Measurements from ENCODE around the gene CSF1. TPM values are rescaled to one million over a fixed set of nuclear protein-coding genes. Genes with fewer than 3 reads are reported as not detected.
"Not testable (repeated sequence)": the region's sequence is repeated elsewhere in the genome, so short reads cannot be mapped to it uniquely, and the experiment has no call there.

CSF1 gene
- total and polyA plus RNA-seq, 5 donors, result 13.5 to 22.6 (median 16.6) TPM

DNA sequence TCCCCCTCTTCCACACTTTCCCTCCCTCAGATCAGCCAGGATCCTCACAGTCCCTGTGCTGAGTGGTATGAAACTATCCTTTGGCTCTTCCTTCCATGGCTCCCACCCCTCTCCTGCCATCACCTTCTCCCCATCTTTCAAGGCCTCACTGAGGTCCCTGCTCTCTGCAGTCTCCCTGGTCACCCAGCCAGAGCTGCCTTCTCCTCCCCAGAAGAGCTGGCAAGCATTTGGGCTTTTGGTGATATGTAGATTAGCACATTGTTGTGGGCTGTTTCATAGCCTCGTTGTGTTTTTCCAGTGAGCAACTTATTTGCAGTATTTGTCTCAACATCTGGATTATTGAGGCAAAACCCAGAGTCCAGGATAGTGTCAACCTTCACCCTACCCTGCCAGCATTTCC lies 2.2 kb downstream of the CSF1 start:
- DNase-seq, result peak in 1 of 3 donors; percentile 63
- H3K27me3 ChIP-seq (ENCODE audit: control insufficient read depth, insufficient read depth), result no peaks in the 10 kb centered on the region
- peak in 1 of 2 donors; percentile 31 for ATAC-seq
- no peaks in the 10 kb centered on the region for H3K9me3 ChIP-seq (ENCODE audit: control insufficient read depth, low read length)
- intact Hi-C loops (cut with DNase I), result loop anchor here in 3 of 4 donors (5.0 kb wide), 3 partner anchors 64 to 121 kb away; partner anchors contain the start of gene AHCYL1 (in 1 of the 3)
- 13% methylated on average over 1 of the region's 1 CpG for WGBS
- peaks cover 26% of the 10 kb centered on the region for H3K4me1 ChIP-seq (ENCODE audit: control insufficient read depth, insufficient read depth, low read length)
- H3K4me3 ChIP-seq (ENCODE audit: low read length), result peak overlapping the region; percentile 86
- H3K27ac ChIP-seq (ENCODE audit: low read length), result peak overlapping the region; percentile 56

DNA sequence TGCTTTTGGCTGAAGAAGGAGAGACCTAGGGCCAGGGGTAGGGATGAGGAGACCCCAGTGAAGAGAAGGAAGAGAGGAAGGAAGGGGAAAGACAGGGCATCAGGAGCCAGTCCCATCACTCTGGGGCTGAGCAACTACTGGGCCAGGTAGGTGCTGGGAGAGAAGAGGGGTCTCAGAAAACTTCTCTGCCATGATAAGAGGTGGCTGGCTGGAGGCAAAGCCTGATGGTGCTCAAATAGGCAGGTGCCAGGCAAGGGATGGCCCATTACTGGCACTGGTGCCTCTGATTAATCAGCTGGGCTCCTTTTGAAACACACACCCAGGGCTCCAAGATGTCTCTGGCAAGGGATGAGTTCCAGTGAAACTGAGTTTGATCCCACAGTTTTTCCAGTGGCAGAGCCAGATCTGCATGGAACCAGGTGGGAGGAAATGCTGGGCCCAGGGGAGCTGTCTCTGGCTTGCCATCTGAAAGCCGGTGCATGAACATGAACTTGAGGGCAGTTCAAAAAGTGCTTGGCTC lies 2.8 kb downstream of the CSF1 start:
- peak overlapping the region; percentile 56 for H3K27ac ChIP-seq (ENCODE audit: low read length)
- H3K9me3 ChIP-seq (ENCODE audit: control insufficient read depth, low read length), result no peaks in the 10 kb centered on the region
- H3K4me1 ChIP-seq (ENCODE audit: control insufficient read depth, insufficient read depth, low read length), result peaks cover 28% of the 10 kb centered on the region
- ATAC-seq (no peak), DNase-seq (no peak)
- 50% methylated on average over 1 of the region's 1 CpG for WGBS
- intact Hi-C loops (cut with DNase I), result loop anchor here in 3 of 4 donors (5.0 kb wide), 3 partner anchors 64 to 121 kb away; partner anchors contain the start of gene AHCYL1 (in 1 of the 3)
- H3K4me3 ChIP-seq (ENCODE audit: low read length), result peak overlapping the region; percentile 86
- H3K27me3 ChIP-seq (ENCODE audit: control insufficient read depth, insufficient read depth), result no peaks in the 10 kb centered on the region

DNA sequence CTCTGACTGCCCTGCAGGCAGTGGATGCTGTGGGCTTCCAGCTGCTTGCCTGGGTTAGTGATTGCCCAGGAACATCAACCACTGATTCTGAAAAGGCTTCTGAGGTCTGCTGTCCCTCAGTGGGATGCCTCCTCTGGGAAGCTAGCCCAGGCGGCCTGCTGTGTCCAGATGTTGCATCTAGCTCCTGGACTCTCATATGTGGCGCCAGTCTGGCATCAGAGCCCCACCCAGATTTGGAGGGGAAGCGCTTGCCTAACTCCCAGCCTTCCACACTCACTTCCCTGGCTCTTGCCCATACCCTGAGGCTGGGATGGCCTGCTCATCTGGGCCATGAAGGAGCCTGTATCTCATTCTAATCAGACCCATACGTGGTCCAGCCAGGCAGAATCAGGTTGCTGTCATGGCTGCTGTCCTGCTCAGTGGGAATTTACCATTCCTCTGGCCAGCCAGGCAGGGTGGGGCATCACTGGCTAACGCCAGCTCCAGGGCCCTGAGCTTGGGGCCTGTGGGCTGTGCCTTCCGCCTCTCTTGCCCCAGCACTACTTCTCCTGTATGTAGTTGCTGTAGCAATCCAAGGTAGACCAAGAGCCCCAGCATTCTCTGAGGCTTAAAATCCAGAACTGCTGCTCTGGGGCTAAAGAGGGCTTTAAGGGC lies 4.1 kb downstream of the CSF1 start:
- DNase-seq, result peak; percentile 69 to 80 (median 75)
- H3K9me3 ChIP-seq (ENCODE audit: control insufficient read depth, low read length), result no peaks in the 10 kb centered on the region
- peak overlapping the region; percentile 1 for H3K27ac ChIP-seq (ENCODE audit: low read length)
- peak in 1 of 2 donors; percentile 10 for ATAC-seq
- no peaks in the 10 kb centered on the region for H3K27me3 ChIP-seq (ENCODE audit: control insufficient read depth, insufficient read depth)
- H3K4me3 ChIP-seq (ENCODE audit: low read length), result no peak overlapping the region
- WGBS, result 72% methylated on average over 6 of the region's 6 CpGs
- H3K4me1 ChIP-seq (ENCODE audit: control insufficient read depth, insufficient read depth, low read length), result peaks cover 26% of the 10 kb centered on the region
- intact Hi-C loops (cut with DNase I), result loop anchor here in 3 of 4 donors (5.0 kb wide), 3 partner anchors 63 to 122 kb away; partner anchors contain the start of gene AHCYL1 (in 1 of the 3)

DNA sequence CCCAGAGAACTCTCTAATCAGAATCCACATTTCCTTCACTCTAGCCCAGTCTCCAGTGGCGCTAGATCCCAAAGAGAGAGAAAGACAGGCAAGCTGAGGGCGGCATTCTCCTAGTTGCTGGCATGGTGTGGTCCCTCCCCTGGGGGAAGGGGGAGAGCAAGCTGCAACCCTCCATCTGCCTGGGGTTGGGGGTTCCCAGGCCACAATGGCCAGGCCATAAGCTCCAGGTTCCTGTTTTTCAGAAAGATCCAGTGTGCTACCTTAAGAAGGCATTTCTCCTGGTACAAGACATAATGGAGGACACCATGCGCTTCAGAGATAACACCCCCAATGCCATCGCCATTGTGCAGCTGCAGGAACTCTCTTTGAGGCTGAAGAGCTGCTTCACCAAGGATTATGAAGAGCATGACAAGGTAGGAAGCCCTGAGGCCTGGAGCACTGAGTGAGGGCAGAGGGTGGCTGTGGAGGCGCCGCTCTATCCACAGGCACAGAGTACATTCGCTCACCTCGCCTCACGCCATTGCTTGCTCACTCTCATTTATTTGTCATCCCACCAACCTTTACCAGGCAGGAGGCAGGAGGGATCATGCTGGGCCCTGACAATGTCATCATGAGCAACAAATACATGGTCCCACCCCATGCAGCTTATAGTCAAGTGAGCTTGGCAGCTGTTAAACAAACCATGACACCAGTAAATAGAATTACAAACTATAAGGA lies 6.6 kb downstream of the CSF1 start:
- intact Hi-C loops (cut with DNase I), result no loop called here

DNA sequence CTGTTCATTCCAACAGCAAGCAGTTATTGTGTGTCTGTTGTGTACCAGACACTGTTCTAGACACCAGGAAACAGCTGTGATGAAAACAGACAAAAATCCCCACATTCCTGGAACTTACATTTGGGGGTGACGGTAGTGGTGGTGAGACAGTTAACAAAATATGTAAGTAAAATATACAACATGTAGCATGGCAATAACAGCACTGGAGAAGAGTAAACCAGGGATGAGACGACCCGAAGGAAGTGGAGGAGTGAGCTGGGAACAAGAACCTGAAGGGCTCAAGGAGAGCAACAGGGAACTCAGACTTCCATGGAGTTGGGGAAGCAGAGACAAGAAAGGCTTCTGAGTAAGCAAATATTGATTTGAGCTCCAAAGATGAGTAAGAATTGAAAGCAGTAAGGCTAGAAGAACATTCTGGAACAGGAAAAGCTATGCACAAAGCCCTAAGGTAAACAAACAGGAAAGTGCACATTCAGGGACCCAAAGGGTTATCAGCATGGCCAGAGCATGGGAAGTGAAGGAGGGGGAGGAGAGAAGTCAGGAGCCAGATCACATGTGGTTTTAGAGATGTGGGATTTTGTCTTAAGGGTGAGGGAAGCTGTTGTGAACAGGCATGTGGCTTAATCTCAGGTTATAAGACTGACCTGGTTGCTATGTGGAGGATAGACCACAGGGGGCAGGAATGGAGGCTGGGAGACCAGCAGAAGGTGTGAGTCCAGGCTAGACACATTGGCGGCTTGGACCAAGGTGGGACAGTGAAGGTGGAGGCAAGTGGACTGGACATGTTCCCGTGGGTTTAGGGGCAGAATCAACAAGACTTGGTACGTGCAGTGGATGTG lies 7.3 kb downstream of the CSF1 start:
- ATAC-seq (no peak), DNase-seq (peak in 1 of 3 donors; percentile 0)
- peaks cover 14% of the 10 kb centered on the region for H3K4me1 ChIP-seq (ENCODE audit: control insufficient read depth, insufficient read depth, low read length)
- no peak overlapping the region for H3K4me3 ChIP-seq (ENCODE audit: low read length)
- no peaks in the 10 kb centered on the region for H3K27me3 ChIP-seq (ENCODE audit: control insufficient read depth, insufficient read depth)
- 75% methylated on average over 6 of the region's 6 CpGs for WGBS
- intact Hi-C loops (cut with DNase I), result no loop called here
- no peaks in the 10 kb centered on the region for H3K9me3 ChIP-seq (ENCODE audit: control insufficient read depth, low read length)
- H3K27ac ChIP-seq (ENCODE audit: low read length), result no peak overlapping the region

More for the DNA sequence above, 6.6 kb downstream of the CSF1 start:
- Histone ChIP-seq H3K27ac (ENCODE audit: low read length) (no peak overlapping the region), H3K4me1 (ENCODE audit: control insufficient read depth, insufficient read depth, low read length) (peaks cover 21% of the 10 kb centered on the region), H3K27me3 (ENCODE audit: control insufficient read depth, insufficient read depth) (no peaks in the 10 kb centered on the region), H3K4me3 (ENCODE audit: low read length) (no peak overlapping the region), H3K9me3 (ENCODE audit: control insufficient read depth, low read length) (no peaks in the 10 kb centered on the region)
- ATAC-seq (no peak), DNase-seq (peak in 1 of 3 donors; percentile 9)
- 95% methylated on average over 9 of the region's 9 CpGs for WGBS

DNA sequence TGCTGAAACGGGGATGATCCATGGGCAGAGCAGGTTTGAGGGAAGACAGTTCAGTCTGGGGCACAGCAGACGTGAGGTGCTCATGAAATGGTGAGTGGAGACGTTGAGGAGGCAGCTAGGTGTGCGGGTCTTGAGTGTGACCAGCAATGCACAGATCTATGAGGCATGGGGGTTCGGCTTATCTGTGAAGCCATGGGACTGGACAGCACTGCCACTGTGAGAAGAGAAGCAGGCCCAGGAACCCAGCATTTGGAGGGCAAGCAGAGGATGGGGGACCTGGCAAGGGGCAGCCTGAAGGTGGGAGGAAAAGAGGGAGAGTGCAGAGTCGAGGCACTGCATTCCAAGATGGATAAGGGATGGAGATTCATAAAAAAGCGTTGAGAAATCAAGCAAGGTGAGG lies 8.0 kb downstream of the CSF1 start:
- ATAC-seq, result no peak

DNA sequence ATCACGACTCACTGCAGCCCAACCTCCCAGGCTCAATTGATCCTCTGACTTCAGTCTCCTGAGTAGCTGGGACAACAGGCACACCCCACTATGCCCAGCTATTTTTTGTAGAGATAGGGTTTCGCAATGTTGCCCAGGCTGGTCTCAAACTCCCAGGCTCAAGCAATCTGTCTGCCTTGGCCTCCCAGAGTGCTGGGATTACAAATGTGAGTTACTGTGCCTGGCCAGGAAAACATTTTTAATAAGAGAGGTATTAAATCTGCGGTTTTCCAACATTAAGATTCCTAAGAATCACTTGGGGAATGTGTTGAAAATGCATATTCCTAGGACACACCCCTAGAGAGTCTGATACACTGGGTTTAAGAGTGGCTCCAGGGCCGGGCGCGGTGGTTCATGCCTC lies 8.7 kb downstream of the CSF1 start:
- 94% methylated on average over 6 of the region's 6 CpGs for WGBS
- ATAC-seq, result no peak
- no peak for DNase-seq
- no peaks in the 10 kb centered on the region for H3K27me3 ChIP-seq (ENCODE audit: control insufficient read depth, insufficient read depth)
- no peak overlapping the region for H3K27ac ChIP-seq (ENCODE audit: low read length)
- peaks cover 8% of the 10 kb centered on the region for H3K4me1 ChIP-seq (ENCODE audit: control insufficient read depth, insufficient read depth, low read length)
- no peak overlapping the region for H3K4me3 ChIP-seq (ENCODE audit: low read length)
- intact Hi-C loops (cut with DNase I), result no loop called here
- H3K9me3 ChIP-seq (ENCODE audit: control insufficient read depth, low read length), result no peaks in the 10 kb centered on the region

More for the DNA sequence above, 8.0 kb downstream of the CSF1 start:
- Histone ChIP-seq H3K9me3 (ENCODE audit: control insufficient read depth, low read length) (no peaks in the 10 kb centered on the region), H3K27me3 (ENCODE audit: control insufficient read depth, insufficient read depth) (no peaks in the 10 kb centered on the region), H3K27ac (ENCODE audit: low read length) (no peak overlapping the region), H3K4me1 (ENCODE audit: control insufficient read depth, insufficient read depth, low read length) (peaks cover 11% of the 10 kb centered on the region), H3K4me3 (ENCODE audit: low read length) (no peak overlapping the region)
- intact Hi-C loops (cut with DNase I), result no loop called here
- WGBS, result 89% methylated on average over 7 of the region's 7 CpGs
- no peak for DNase-seq

DNA sequence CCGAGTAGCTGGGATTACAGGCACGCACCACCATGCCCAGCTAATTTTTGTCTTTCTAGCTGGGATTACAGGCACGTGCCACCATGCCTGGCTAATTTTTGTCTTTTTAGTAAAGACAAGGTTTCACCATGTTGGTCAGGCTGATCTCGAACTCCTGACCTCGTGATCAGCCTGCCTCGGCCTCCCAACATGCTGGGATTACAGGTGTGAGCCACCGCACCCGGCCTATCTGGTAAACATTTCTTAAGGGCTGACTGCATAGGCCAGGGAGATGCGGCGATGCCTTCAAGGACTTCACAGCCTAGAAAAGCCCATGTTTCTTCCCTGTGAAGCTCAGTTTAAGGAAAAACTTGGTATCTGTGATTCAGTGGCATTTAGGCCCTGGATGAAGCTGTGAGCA lies 9.7 kb downstream of the CSF1 start:
- 95% methylated on average over 10 of the region's 10 CpGs for WGBS
- DNase-seq; H3K4me3 ChIP-seq (ENCODE audit: low read length); ATAC-seq; H3K27me3 ChIP-seq (ENCODE audit: control insufficient read depth, insufficient read depth); H3K4me1 ChIP-seq (ENCODE audit: control insufficient read depth, insufficient read depth, low read length); H3K9me3 ChIP-seq (ENCODE audit: control insufficient read depth, low read length); intact Hi-C loops (cut with DNase I); H3K27ac ChIP-seq (ENCODE audit: low read length): not testable (repeated sequence)

DNA sequence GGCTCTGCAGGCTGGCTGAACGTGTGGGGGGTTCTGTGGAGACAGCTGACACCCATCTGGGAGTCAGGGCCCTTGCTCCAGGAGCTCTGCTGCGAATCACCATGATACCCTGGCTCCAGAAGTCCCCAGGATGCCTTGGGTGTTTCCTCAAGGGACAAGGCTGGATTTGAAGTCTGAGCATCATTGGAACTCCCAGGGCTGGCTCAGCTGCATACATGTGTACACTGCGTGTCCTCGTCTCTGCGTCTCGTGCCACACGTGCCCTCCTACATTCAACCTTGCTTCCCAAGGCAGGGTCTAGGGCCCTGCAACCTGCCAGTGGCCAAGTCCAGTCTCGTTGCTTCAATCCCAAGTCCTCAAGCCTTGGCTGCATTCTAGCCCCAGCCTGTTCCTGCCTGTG lies 11.7 kb downstream of the CSF1 start:
- 83% methylated on average over 8 of the region's 8 CpGs for WGBS
- H3K4me1 ChIP-seq (ENCODE audit: control insufficient read depth, insufficient read depth, low read length), result peaks cover 7% of the 10 kb centered on the region
- H3K4me3 ChIP-seq (ENCODE audit: low read length), result no peak overlapping the region
- intact Hi-C loops (cut with DNase I), result no loop called here
- no peaks in the 10 kb centered on the region for H3K9me3 ChIP-seq (ENCODE audit: control insufficient read depth, low read length)
- ATAC-seq (no peak), DNase-seq (no peak)
- H3K27me3 ChIP-seq (ENCODE audit: control insufficient read depth, insufficient read depth), result no peaks in the 10 kb centered on the region
- no peak overlapping the region for H3K27ac ChIP-seq (ENCODE audit: low read length)

DNA sequence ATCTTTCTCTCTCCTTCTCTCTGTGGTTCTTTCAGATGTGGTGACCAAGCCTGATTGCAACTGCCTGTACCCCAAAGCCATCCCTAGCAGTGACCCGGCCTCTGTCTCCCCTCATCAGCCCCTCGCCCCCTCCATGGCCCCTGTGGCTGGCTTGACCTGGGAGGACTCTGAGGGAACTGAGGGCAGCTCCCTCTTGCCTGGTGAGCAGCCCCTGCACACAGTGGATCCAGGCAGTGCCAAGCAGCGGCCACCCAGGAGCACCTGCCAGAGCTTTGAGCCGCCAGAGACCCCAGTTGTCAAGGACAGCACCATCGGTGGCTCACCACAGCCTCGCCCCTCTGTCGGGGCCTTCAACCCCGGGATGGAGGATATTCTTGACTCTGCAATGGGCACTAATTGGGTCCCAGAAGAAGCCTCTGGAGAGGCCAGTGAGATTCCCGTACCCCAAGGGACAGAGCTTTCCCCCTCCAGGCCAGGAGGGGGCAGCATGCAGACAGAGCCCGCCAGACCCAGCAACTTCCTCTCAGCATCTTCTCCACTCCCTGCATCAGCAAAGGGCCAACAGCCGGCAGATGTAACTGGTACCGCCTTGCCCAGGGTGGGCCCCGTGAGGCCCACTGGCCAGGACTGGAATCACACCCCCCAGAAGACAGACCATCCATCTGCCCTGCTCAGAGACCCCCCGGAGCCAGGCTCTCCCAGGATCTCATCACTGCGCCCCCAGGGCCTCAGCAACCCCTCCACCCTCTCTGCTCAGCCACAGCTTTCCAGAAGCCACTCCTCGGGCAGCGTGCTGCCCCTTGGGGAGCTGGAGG lies 12.7 kb downstream of the CSF1 start:
- no peak overlapping the region for H3K4me3 ChIP-seq (ENCODE audit: low read length)
- no peak overlapping the region for H3K27ac ChIP-seq (ENCODE audit: low read length)
- DNase-seq (no peak), ATAC-seq (no peak)
- 87% methylated on average over 17 of the region's 17 CpGs for WGBS
- H3K9me3 ChIP-seq (ENCODE audit: control insufficient read depth, low read length), result no peaks in the 10 kb centered on the region
- H3K4me1 ChIP-seq (ENCODE audit: control insufficient read depth, insufficient read depth, low read length), result peaks cover 13% of the 10 kb centered on the region
- intact Hi-C loops (cut with DNase I), result no loop called here
- H3K27me3 ChIP-seq (ENCODE audit: control insufficient read depth, insufficient read depth), result no peaks in the 10 kb centered on the region
